HepG2 (cell line): ENCODE measurements around the gene TPPP2. TPM values are rescaled to one million over a fixed set of nuclear protein-coding genes. Genes with fewer than 3 reads are reported as not detected.

Experiments used
- AHR ChIP-seq: IDR thresholded peaks from 2 replicates; pipeline ENCODE4 v1.6.1; 2018; ENCODE audit warnings: missing genetic modification reagents, missing compliant biosample characterization
- CBX5 ChIP-seq: sonication (generic); formaldehyde crosslinking; IDR thresholded peaks from 2 replicates; pipeline ENCODE4 v1.4.0; 2020; ENCODE audit warnings: missing genetic modification reagents, borderline replicate concordance
- DPF2 ChIP-seq: sonication (generic); formaldehyde crosslinking; IDR thresholded peaks from 2 replicates; pipeline ENCODE4 v1.4.0; 2020; ENCODE audit warnings: mild to moderate bottlenecking, low read depth, missing genetic modification reagents, borderline replicate concordance
- GATAD2A ChIP-seq: IDR thresholded peaks from 2 replicates; pipeline ENCODE4 v1.6.1; 2016
- GTF3A ChIP-seq: sonication (generic); formaldehyde crosslinking; conservative IDR thresholded peaks from 2 replicates; pipeline ENCODE4 v1.4.0; 2020; ENCODE audit warnings: mild to moderate bottlenecking, missing genetic modification reagents
- HNRNPLL ChIP-seq: fragments of 200-400 bp; formaldehyde crosslinking; IDR thresholded peaks from 2 replicates; pipeline ENCODE4 v1.6.1; 2017; ENCODE audit warnings: mild to moderate bottlenecking, low read depth, low read length; ENCODE audit not compliant: poor library complexity, severe bottlenecking
- NCOR1 ChIP-seq: fragments of 200-600 bp; sonication (generic); IDR thresholded peaks from 2 replicates; pipeline ENCODE4 v1.7.0; 2017; ENCODE audit warnings: antibody characterized with exemption, low read length, borderline replicate concordance
- PRMT3 ChIP-seq: sonication (generic); formaldehyde crosslinking; IDR thresholded peaks from 2 replicates; pipeline ENCODE4 v1.8.1; 2022; ENCODE audit warnings: low read depth, mild to moderate bottlenecking, moderate library complexity, missing genetic modification reagents, borderline replicate concordance
- SALL1 ChIP-seq: sonication (generic); formaldehyde crosslinking; IDR thresholded peaks from 2 replicates; pipeline ENCODE4 v1.8.0; 2022; ENCODE audit warnings: mild to moderate bottlenecking, missing genetic modification reagents
- XRCC5 ChIP-seq: fragments of 200-400 bp; formaldehyde crosslinking; optimal IDR thresholded peaks from 2 replicates; pipeline ENCODE3; 2017; ENCODE audit warnings: mild to moderate bottlenecking, low read length
- ZKSCAN5 ChIP-seq: sonication (generic); formaldehyde crosslinking; IDR thresholded peaks from 2 replicates; pipeline ENCODE4 v1.5.1; 2020; ENCODE audit warnings: mild to moderate bottlenecking, missing genetic modification reagents
- ZMAT3 ChIP-seq: sonication (generic); formaldehyde crosslinking; conservative IDR thresholded peaks from 2 replicates; pipeline ENCODE4 v1.7.0; 2021; ENCODE audit warnings: missing genetic modification reagents
- ZNF138 ChIP-seq: sonication (generic); formaldehyde crosslinking; IDR thresholded peaks from 2 replicates; pipeline ENCODE4 v1.5.0; 2020; ENCODE audit warnings: mild to moderate bottlenecking, low read depth, missing genetic modification reagents
- ZNF343 ChIP-seq: sonication (generic); formaldehyde crosslinking; IDR thresholded peaks from 2 replicates; pipeline ENCODE4 v1.4.0; 2020; ENCODE audit warnings: mild to moderate bottlenecking, missing genetic modification reagents
- ZNF382 ChIP-seq: sonication (generic); formaldehyde crosslinking; IDR thresholded peaks from 2 replicates; pipeline ENCODE4 v1.5.0; 2020; ENCODE audit warnings: missing genetic modification reagents, mild to moderate bottlenecking, borderline replicate concordance
- ZNF572 ChIP-seq: sonication (generic); formaldehyde crosslinking; IDR thresholded peaks from 2 replicates; pipeline ENCODE4 v1.5.1; 2020; ENCODE audit warnings: mild to moderate bottlenecking, missing genetic modification reagents
- ZNF577 ChIP-seq: sonication (generic); formaldehyde crosslinking; IDR thresholded peaks from 2 replicates; pipeline ENCODE4 v1.4.0; 2020; ENCODE audit warnings: mild to moderate bottlenecking, low read depth, missing genetic modification reagents, borderline replicate concordance
- ZNF788 ChIP-seq: sonication (generic); formaldehyde crosslinking; IDR thresholded peaks from 2 replicates; pipeline ENCODE4 v1.5.0; 2020; ENCODE audit warnings: mild to moderate bottlenecking, missing genetic modification reagents, borderline replicate concordance
- polyA plus RNA-seq, 8 experiments: library from polyadenylated mRNA; depleted of rRNA in 3 of 8; stranded (reverse) in 7 of 8; unstranded in 1 of 8; fragments of >200 nt; fragmentation: Illumina TruSeq in 4 of 8; extraction: Trizol in 4 of 8; gene quantifications; 2 replicates each; pipeline versions ENCODE4 v1.2.1 to v1.2.3, GENCODE V29; 2011 to 2016; ENCODE audit warnings: low read depth in 4 of 8, missing spikeins in 1 of 8, mixed read lengths in 1 of 8; ENCODE audit not compliant: insufficient read depth in 1 of 8
- total RNA-seq, 5 experiments: library from RNA; depleted of rRNA; stranded (reverse); fragments of >200 nt; fragmentation: Illumina TruSeq; extraction: Trizol; gene quantifications; 2 replicates each; pipeline ENCODE4 v1.2.3, GENCODE V29; 2016; ENCODE audit warnings: low read depth in 1 of 5
- TF ChIP-seq, protein P1 (sequence below): sonication (generic); formaldehyde crosslinking; IDR thresholded peaks from 2 replicates; pipeline ENCODE4 v1.4.0; 2020; ENCODE audit warnings: mild to moderate bottlenecking, missing genetic modification reagents
- TF ChIP-seq, protein P2 (sequence below): sonication (generic); formaldehyde crosslinking; IDR thresholded peaks from 2 replicates; pipeline ENCODE4 v1.5.0; 2020; ENCODE audit warnings: missing genetic modification reagents

Gene TPPP2
- total and polyA plus RNA-seq, 2 of the 13 experiments (the other 11 are each of a cell fraction or from before 2014, with no cell fraction given) = 0.58 to 4.2 TPM

DNA sequence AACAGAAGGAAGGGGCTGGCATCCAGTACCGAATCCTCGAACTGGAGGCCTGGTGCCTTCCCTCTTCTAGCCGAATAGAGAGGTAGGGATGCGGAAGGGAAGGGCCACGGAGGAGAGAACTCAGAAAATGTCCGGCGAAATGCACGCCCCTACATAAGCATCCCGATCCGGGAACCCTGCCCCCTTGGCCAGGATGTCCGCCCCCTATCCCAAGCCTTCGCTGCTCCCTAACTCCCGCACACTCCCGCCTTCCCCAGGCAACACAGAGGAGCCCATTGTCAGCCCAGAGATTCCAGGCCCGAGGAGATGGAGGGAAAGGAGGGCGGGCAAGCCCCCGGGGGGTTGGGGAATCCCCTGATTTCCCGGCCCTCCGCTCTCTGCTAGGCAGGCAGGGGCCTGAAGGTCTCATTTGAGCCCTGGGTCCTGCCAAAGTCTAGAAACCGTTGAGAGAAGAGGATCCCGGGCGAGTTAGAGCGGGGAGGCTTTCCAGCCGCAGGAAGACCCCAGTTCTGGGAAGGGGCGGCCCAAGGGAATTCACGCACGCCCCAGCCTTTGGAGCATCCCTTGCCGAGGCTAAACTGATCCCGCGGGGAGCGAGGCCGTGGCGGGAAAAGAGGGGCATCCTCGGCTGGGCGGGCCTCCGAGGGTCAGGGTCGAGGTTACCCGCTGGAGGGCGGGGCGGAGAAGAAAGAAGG is 39.5 kb downstream of the TPPP2 start (continued):
- TF ChIP-seq, protein P1, sequence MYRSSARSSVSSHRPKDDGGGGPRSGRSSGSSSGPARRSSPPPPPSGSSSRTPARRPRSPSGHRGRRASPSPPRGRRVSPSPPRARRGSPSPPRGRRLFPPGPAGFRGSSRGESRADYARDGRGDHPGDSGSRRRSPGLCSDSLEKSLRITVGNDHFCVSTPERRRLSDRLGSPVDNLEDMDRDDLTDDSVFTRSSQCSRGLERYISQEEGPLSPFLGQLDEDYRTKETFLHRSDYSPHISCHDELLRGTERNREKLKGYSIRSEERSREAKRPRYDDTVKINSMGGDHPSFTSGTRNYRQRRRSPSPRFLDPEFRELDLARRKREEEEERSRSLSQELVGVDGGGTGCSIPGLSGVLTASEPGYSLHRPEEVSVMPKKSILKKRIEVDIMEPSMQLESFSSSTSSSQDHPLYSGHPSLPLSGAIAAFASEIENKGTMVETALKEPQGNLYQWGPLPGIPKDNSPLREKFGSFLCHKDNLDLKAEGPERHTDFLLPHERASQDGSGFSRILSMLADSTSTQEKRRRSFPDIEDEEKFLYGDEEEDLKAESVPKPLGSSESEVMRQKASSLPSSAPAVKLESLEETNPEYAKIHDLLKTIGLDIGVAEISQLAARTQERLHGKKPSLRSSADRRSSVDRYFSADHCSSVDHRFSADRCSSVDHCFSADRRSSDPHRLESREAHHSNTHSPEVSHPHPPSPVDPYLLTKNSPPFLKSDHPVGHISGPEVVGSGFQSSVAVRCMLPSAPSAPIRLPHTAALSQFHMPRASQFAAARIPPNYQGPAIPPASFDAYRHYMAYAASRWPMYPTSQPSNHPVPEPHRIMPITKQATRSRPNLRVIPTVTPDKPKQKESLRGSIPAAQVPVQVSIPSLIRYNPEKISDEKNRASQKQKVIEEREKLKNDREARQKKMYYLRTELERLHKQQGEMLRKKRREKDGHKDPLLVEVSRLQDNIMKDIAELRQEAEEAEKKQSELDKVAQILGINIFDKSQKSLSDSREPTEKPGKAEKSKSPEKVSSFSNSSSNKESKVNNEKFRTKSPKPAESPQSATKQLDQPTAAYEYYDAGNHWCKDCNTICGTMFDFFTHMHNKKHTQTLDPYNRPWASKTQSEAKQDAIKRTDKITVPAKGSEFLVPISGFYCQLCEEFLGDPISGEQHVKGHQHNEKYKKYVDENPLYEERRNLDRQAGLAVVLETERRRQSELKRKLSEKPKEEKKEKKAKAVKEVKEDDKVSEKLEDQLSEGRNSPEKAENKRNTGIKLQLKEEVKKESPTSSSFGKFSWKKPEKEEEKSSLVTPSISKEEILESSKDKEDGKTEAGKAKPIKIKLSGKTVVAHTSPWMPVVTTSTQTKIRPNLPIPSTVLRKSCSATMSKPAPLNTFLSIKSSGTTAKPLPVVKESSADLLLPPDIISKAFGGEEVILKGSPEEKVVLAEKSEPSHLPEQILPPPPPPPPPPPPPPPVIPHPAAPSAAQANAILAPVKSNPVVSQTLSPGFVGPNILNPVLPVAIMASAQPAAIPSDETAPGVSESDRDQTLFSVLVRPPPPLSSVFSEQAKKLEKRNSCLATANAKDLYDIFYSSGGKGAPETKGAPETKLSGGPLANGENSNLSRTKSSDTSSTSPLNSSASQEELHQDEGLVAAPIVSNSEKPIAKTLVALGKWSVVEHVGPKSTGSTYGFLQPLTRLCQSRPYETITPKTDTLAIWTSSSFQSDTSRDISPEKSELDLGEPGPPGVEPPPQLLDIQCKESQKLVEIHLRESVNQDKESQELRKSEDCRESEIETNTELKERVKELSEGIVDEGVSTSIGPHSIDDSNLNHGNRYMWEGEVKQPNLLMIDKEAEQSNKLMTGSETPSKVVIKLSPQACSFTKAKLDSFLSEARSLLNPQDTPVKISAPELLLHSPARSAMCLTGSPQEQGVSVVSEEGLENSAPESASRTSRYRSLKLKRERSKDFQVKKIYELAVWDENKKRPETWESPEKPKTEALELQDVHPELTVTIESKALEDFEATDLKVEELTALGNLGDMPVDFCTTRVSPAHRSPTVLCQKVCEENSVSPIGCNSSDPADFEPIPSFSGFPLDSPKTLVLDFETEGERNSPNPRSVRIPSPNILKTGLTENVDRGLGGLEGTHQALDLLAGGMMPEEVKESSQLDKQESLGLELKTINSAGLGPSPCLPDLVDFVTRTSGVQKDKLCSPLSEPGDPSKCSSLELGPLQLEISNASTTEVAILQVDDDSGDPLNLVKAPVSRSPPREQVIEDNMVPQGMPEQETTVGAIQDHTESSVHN (CRISPR knock-in tag) = peak; percentile 58; the same call in 1 of the 2 replicates
- TF ChIP-seq ZNF572 (CRISPR knock-in tag) (peak; percentile 94), ZNF788 (CRISPR knock-in tag) (peak; percentile 80; the same call in 1 of the 2 replicates), ZNF382 (no peak), ZMAT3 (CRISPR knock-in tag) (peak; percentile 60), PRMT3 (CRISPR knock-in tag) (no peak; the same call in 1 of the 2 replicates), GTF3A (CRISPR knock-in tag) (no peak), ZNF343 (0 out of 2 replicates have a peak, but pooled peaks have one; percentile 55), ZKSCAN5 (CRISPR knock-in tag) (peak; percentile 10; the same call in 1 of the 2 replicates), AHR (CRISPR knock-in tag) (no peak), DPF2 (CRISPR knock-in tag) (peak; percentile 35; the same call in 1 of the 2 replicates), SALL1 (peak; percentile 59), ZNF577 (CRISPR knock-in tag) (no peak), CBX5 (CRISPR knock-in tag) (no peak), GATAD2A (peak; percentile 49; the same call in 1 of the 2 replicates), HNRNPLL (peak; percentile 53), XRCC5 (peak; percentile 59), NCOR1 (peak; percentile 22; the same call in 1 of the 2 replicates), ZNF138 (CRISPR knock-in tag) (peak; percentile 41; the same call in 1 of the 2 replicates)
- TF ChIP-seq, protein P2, sequence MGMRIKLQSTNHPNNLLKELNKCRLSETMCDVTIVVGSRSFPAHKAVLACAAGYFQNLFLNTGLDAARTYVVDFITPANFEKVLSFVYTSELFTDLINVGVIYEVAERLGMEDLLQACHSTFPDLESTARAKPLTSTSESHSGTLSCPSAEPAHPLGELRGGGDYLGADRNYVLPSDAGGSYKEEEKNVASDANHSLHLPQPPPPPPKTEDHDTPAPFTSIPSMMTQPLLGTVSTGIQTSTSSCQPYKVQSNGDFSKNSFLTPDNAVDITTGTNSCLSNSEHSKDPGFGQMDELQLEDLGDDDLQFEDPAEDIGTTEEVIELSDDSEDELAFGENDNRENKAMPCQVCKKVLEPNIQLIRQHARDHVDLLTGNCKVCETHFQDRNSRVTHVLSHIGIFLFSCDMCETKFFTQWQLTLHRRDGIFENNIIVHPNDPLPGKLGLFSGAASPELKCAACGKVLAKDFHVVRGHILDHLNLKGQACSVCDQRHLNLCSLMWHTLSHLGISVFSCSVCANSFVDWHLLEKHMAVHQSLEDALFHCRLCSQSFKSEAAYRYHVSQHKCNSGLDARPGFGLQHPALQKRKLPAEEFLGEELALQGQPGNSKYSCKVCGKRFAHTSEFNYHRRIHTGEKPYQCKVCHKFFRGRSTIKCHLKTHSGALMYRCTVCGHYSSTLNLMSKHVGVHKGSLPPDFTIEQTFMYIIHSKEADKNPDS = 0 out of 2 replicates have a peak, but pooled peaks have one; percentile 52
